ENCODE data around the gene FAM133A.

The FAM133A gene

DNA sequence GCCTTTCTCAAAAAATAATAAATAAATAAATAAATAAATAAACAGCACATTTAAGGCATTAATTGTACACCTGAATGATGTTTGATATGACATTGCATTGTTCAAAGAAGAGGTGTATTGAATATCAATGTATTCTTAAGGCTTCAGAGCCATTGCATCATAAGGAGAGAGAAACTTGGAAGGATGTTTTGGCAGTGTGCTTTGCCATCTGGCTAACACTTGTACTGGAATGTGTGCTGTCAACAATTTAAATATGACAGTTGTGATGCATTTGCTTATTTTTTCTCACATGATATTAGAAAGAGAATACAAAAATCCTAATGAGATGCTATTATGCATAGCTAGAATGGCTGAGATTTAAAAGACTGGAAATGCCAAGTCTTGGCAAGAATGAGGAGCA is 67.8 kb downstream of the FAM133A start:
- TF ChIP-seq, protein P1, sequence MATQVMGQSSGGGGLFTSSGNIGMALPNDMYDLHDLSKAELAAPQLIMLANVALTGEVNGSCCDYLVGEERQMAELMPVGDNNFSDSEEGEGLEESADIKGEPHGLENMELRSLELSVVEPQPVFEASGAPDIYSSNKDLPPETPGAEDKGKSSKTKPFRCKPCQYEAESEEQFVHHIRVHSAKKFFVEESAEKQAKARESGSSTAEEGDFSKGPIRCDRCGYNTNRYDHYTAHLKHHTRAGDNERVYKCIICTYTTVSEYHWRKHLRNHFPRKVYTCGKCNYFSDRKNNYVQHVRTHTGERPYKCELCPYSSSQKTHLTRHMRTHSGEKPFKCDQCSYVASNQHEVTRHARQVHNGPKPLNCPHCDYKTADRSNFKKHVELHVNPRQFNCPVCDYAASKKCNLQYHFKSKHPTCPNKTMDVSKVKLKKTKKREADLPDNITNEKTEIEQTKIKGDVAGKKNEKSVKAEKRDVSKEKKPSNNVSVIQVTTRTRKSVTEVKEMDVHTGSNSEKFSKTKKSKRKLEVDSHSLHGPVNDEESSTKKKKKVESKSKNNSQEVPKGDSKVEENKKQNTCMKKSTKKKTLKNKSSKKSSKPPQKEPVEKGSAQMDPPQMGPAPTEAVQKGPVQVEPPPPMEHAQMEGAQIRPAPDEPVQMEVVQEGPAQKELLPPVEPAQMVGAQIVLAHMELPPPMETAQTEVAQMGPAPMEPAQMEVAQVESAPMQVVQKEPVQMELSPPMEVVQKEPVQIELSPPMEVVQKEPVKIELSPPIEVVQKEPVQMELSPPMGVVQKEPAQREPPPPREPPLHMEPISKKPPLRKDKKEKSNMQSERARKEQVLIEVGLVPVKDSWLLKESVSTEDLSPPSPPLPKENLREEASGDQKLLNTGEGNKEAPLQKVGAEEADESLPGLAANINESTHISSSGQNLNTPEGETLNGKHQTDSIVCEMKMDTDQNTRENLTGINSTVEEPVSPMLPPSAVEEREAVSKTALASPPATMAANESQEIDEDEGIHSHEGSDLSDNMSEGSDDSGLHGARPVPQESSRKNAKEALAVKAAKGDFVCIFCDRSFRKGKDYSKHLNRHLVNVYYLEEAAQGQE (IDR thresholded peaks at IDR 0.05; ENCODE audit: insufficient read depth in 1 of 2, low read depth in 2 of 2, low read length in 2 of 2): no peak
- no peak for TF ChIP-seq FOXP2 (optimal IDR thresholded peaks at IDR 0.05; ENCODE audit: borderline replicate concordance, extremely low read depth, extremely low read length, insufficient read depth)

DNA sequence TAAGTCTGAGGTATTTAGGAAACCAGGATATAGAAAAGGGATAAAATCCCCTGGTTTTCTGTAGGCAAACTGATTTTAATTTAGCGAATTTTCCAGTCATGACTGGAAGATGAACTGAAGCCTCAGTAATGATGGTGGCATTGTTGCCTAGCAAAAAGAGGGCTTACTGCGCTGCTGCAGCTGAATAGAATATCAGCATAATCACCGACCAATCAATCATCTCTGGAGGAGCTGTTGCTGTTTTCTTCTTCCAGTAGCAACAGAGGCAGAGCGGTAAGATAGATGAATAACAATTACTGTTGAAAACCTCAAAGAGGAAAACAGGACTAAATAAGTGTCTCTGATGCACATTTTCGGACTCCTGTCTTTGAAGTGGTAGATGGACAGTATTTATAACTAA is 86.2 kb downstream of the FAM133A start:
- no peak for TF ChIP-seq FOXP2 (optimal IDR thresholded peaks at IDR 0.05; ENCODE audit: borderline replicate concordance, extremely low read depth, extremely low read length, insufficient read depth)
- TF ChIP-seq, protein P1 (IDR thresholded peaks at IDR 0.05; ENCODE audit: insufficient read depth in 1 of 2, low read depth in 2 of 2, low read length in 2 of 2): no peak
- no peak for TF ChIP-seq TAF1 (IDR thresholded peaks at IDR 0.05; ENCODE audit: borderline replicate concordance, insufficient read depth, low read length)
- no peak for TF ChIP-seq POLR2AphosphoS5 (IDR thresholded peaks at IDR 0.05; ENCODE audit: low read depth, low read length)
- no peak for TF ChIP-seq SIN3A (IDR thresholded peaks at IDR 0.05; ENCODE audit: borderline replicate concordance, insufficient read depth, low read length)

Data from PFSK-1 (cell line).